ENCODE results near the gene PTCH1.

The PTCH1 gene

GRCh38 chr9:95511952-95512708 lies 4.6 kb downstream of the PTCH1 start:
- no peak for DNase-seq

- no peak for DNase-seq
Observed at GRCh38 chr9:95511616-95511931, 5.2 kb downstream of the PTCH1 start.

GRCh38 chr9:95510709-95511615 lies 5.8 kb downstream of the PTCH1 start:
- peak; percentile 86 for DNase-seq

- no peak for DNase-seq
Observed at GRCh38 chr9:95509851-95510708, 6.7 kb downstream of the PTCH1 start.

GRCh38 chr9:95508968-95509850 lies 7.6 kb downstream of the PTCH1 start:
- DNase-seq, result peak; percentile 74

- DNase-seq, result no peak
Observed at GRCh38 chr9:95508242-95508967, 8.4 kb downstream of the PTCH1 start.

- peak; percentile 61 for DNase-seq
Observed at GRCh38 chr9:95507464-95508241, 9.1 kb downstream of the PTCH1 start.

DNA sequence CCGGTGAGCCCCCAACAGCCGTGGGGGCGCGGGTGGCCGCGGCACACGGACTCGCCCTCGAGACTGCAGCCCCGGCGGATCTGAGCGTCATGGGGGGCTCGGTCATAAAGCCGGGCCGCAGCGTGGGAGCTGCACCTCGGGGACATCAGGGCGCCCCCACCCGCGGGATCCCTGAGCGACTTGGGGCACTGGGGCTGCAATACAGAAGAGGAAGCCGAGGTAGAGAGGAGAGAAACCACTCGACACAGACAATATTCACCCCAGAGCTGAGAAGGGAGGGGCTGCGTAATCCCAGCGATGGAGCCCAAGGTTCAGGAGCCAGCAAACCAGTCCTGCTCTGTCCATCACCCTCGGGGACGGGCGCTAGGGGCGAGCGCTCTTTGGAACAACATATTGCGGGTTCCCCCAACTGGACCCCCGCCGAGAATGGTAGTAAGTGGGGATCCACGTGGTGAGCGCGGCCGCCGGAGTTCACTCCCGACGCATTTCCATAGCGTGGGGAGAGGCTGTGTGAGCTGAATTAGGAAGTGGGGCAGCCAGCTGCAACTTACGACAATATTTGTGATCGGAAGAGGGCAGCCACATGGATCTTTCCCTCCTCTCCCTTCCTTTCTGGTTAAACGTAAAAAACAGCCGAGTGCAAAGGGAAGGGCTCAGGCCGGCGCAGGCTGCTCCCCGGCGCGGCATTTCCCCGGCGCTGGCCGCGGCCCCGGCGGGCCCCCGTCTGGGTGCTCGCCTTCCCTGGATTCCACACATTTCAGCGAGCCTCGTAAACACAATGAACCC lies 9.9 kb downstream of the PTCH1 start:
- peak; percentile 40 for DNase-seq

DNA sequence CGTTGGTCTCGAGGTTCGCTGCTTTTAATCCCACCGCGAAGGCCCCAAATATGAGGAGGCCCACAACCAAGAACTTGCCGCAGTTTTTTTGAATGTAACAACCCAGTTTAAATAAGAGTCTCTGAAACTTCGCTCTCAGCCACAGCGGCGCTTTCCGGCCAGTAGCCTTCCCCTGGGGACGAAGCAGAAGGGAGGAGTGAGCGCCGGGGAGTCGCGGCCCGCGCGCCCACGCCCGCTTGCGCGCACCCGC lies 10.4 kb downstream of the PTCH1 start:
- DNase-seq, result no peak

- peak; percentile 36 for DNase-seq
Observed at GRCh38 chr9:95505717-95506427, 10.9 kb downstream of the PTCH1 start.

- no peak for DNase-seq
Observed at GRCh38 chr9:95505072-95505716, 11.6 kb downstream of the PTCH1 start.

GRCh38 chr9:95504053-95504963 lies 12.5 kb downstream of the PTCH1 start:
- no peak for DNase-seq

DNA sequence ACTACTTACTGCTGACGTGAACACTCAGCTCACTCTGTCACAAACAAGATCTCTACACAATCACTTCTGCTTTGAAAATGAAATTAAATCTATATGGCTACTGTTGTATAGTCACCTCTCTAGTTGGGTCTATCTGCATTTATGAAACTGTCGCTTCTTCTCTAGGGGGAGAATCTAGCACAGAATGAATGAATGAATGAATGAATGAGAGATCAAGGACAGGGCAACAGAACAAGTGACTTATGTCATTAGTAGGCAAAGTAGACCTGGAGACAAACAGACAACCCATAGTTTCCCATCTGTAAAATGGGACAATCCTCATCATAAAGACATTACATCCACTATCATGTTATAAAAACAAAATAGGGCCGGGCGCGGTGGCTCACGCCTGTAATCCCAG lies 13.4 kb downstream of the PTCH1 start:
- DNase-seq, result no peak

DNA sequence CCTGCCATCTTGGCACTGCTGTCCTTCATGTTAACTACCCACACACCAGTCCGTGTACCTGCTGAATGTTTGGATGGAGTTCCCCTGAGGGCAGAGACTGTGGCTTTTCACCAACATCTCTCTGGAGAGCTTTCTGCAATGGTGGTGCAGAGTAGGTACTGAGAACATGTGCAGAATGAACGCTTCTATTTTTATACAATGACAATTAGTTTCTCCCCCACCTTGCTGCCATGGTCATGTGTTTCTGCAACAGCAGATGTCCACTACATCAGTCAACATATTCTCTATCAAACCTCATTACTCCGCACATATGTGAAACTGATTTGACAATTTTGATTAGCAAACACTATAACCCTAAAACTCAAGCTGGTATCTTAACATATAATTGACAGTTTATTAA lies 14.5 kb downstream of the PTCH1 start:
- DNase-seq, result no peak

DNA sequence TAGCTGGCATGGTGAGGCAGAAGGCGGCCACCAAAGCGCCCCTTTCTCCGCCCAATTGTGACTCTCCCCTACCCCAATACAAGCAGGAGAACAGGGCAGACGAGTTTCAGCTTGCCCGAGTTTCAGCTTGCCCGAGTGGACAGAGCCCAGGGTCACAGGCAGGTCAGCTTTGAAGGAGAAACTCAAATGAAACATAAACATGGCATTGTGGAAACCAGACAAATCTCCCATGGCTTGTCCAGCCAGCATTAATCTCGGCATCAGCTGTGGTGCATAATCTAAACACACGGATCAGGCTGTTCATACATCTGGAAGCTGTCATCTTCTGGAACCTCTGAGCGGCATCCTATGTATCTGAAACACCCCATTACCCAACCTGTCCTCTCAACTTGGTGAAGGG lies 16.9 kb downstream of the PTCH1 start:
- no peak for DNase-seq

DNA sequence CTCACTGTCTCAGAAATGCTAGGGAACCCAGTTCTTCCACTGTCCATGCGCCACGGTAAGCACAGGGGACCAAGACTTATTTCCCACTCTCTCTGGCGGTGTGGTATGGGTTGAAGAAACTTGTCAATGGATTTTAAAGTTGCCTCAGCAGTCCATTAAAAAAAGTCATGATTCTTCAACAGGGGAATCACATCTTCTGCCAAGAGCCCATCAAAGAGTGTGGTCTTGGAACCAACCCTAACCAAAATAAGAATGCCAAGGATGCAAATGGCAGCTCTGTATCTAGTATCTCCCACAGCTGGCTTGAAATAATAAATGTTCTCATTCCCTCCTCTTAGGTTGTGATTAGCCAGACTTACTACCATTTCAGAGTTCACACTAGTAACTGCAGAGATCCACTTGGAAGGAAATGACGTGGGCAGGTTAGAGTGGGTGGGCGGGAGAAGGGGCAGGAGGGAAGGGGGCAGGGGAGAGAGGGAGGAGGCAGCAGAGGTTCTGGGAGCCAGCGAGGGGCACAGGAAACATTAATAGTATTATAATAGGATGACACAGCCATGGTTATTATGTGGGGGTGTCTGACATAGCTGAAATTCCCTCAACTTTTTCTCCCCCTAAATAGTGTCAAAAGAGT lies 17.6 kb downstream of the PTCH1 start:
- DNase-seq, result no peak

DNA sequence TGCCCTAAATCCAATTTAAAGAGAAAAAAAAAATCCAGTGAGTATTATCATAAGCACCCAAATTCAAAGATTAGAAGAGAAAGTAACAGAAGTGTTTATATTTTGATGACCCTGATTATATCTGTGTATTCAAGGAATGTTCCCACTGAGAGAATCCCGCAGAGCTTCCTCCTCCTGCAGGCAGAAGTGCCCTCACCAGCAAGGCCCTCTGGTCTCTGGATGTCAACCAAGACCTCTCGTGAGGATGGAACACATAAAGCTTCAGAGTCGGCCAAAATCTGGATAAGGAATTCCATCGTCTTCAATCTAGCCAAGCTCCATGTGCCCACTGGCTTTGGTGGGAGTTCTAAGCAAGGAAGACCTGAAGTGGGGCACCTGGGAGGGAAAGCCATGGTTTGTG lies 18.1 kb downstream of the PTCH1 start:
- DNase-seq, result no peak

All from CD4-positive, alpha-beta T cell treated with Interleukin-17A for 1 hour (primary cell).